ENCODE measurements around the gene MCAM.

- TF ChIP-seq GATA3 (IDR thresholded peaks at IDR 0.05; ENCODE audit: low read depth, low read length) (no peak), GATA2 (IDR thresholded peaks at IDR 0.05; ENCODE audit: low read depth, low read length) (no peak)
Observed at GRCh38 chr11:119317592-119318239, 786 bp upstream of the MCAM start.

All from SH-SY5Y (cell line).